Myocyte (in vitro differentiated cells): ENCODE data around the gene S1PR1. TPM values are rescaled to one million over a fixed set of nuclear protein-coding genes. Genes with fewer than 3 reads are reported as not detected.
"Not testable (repeated sequence)": the region's sequence is repeated elsewhere in the genome, so short reads cannot be mapped to it uniquely, and the experiment has no call there.

Experiments used
- DNase-seq: peaks from one replicate; pipeline ENCODE4 v3.0.0-alpha.2; 2012; ENCODE audit warnings: low read depth
- total RNA-seq: library from RNA; depleted of rRNA; stranded (reverse); fragments of >200 nt; gene quantifications from 2 replicates; pipeline ENCODE4 v1.2.3, GENCODE V29; 2014

The S1PR1 gene
- total RNA-seq, 1 donor from 2014 or later, result 2.5 TPM

GRCh38 chr1:101219924-101220870 lies 16.6 kb upstream of the S1PR1 start:
- no peak for DNase-seq

DNA sequence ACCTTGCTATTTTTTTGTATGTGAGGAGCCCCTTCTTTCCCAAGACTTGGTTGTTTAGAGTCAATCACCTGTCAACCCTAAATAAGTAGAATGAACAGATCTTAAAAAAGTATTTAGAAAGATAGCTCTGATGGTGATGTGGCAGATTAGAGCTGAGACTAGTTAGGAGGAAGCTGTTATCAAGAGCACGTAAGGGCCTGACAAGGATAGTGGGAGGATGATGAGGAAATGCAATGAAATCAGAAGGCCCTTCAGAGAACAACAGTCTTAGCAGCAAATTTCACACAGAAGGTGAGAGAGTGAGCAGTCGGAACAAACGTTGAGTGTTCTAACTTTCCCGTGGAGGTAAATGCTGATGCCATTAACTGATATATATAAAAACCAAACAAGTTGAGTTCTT lies 15.9 kb upstream of the S1PR1 start:
- no peak for DNase-seq

GRCh38 chr1:101221945-101222429 lies 14.8 kb upstream of the S1PR1 start:
- DNase-seq, result no peak

DNA sequence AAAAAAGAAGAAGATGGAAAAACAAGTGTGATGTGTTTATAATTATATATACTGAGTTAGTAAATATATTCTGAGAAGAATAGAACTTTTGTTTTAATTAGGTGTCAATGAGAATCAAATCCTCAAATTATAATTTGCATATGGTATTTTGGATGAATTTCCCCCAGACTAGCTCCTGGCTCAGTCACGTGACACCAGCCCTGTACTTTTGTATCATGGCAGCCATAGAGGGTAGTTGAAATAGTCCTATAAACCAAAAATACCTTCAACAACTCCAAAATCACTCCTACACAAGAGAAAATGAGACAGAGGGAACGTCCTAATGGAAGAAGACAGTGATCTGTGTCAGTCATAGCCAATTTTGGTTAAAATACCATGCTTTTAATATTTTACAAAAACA lies 9.0 kb upstream of the S1PR1 start:
- no peak for DNase-seq

GRCh38 chr1:101228424-101229134 lies 8.2 kb upstream of the S1PR1 start:
- DNase-seq, result no peak

- not testable (repeated sequence) for DNase-seq
These were observed 4.6 kb upstream of the S1PR1 start for GRCh38 chr1:101232182-101232581.

DNA sequence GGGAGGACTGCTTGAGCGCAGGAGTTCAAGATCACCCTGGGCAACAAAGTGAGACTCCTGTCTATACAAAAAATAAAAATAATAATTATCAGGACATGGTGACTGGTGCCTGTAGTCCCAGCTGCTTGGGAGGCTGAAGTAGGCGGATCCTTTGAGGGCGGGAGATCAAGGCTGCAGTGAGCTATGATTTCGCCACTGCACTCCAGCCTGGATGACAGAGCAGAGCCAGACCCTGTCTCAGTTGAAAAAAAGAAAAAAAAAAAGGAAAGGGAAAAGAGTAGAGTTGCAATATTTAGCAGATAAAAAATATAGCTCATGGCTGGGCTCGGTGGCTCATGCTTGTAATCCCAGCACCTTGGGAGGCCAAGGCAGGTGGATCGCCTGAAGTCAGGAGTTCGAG lies 3.3 kb upstream of the S1PR1 start:
- no peak for DNase-seq

- no peak for DNase-seq
These were observed 1.6 kb upstream of the S1PR1 start for GRCh38 chr1:101235216-101235695.

- DNase-seq, result peak; percentile 53
These were observed 913 bp upstream of the S1PR1 start for GRCh38 chr1:101235696-101236515.

DNA sequence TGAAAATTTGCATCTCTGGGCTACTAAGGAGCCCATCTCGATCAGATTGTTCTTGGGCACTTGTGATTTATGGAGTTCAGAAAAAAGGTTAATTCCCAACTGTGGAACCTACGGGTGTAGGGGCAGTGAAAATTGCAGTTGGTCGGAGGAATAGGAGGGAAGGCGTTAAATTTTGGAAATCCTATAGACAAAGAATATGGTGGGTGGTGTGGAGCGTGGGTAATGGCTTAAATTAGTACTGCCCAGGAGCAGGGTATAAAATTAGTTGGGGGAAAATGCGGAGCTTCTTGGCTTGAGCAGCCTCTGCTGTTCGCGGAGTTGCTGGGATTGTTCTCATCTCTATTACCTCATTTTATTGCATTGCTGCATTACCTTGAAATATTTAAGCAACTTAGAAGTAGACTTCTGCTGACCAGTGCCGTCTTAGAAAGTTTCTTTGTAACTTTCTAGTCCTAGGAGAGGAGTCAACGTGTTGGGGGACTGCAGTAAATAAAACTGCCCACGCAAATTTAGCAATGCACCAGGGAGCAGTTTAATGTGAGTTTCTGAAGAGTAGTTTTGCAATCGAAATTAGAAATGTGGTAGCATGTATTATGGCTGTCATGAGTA lies 514 bp downstream of the S1PR1 start:
- DNase-seq, result no peak

DNA sequence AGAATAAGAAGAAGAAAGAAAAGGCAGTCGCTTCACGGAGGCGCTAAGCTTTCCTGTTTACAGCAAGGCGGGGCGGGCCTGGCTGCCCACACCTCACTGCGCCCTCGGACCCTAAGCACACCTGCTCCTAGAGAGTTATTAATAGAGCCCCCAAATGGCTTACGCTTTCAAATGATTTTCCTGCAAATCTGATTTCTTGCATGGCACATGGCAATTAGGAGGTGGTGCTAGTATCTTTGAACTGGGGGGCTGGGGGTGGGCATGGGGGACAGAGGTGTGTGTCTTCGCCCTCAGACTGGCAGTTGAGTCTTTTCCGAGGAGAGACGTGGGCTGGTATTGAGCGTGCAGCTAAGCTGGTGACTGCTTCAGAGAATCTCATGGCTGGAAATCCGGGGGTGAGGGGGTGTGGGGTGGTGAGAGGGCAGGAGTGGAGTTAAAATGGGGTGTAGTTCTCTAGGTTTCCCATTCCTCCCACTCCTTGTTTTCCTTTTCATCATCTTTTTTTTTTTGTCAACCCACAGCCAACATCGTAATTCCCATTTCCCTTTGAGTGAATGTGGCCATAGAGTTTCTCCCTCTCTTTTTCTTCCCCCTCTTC lies 1.3 kb downstream of the S1PR1 start:
- DNase-seq, result no peak

GRCh38 chr1:101238681-101239094 lies 1.9 kb downstream of the S1PR1 start:
- DNase-seq, result peak; percentile 93

DNA sequence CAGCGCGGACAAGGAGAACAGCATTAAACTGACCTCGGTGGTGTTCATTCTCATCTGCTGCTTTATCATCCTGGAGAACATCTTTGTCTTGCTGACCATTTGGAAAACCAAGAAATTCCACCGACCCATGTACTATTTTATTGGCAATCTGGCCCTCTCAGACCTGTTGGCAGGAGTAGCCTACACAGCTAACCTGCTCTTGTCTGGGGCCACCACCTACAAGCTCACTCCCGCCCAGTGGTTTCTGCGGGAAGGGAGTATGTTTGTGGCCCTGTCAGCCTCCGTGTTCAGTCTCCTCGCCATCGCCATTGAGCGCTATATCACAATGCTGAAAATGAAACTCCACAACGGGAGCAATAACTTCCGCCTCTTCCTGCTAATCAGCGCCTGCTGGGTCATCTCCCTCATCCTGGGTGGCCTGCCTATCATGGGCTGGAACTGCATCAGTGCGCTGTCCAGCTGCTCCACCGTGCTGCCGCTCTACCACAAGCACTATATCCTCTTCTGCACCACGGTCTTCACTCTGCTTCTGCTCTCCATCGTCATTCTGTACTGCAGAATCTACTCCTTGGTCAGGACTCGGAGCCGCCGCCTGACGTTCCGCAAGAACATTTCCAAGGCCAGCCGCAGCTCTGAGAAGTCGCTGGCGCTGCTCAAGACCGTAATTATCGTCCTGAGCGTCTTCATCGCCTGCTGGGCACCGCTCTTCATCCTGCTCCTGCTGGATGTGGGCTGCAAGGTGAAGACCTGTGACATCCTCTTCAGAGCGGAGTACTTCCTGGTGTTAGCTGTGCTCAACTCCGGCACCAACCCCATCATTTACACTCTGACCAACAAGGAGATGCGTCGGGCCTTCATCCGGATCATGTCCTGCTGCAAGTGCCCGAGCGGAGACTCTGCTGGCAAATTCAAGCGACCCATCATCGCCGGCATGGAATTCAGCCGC lies 2.5 kb downstream of the S1PR1 start:
- no peak for DNase-seq

GRCh38 chr1:101240041-101240430 lies 3.2 kb downstream of the S1PR1 start:
- DNase-seq, result no peak

GRCh38 chr1:101241485-101242225 lies 4.8 kb downstream of the S1PR1 start:
- no peak for DNase-seq

- no peak for DNase-seq
These were observed 5.7 kb downstream of the S1PR1 start for GRCh38 chr1:101242324-101243050.

- DNase-seq, result no peak
These were observed 6.9 kb downstream of the S1PR1 start for GRCh38 chr1:101243751-101244150.

DNA sequence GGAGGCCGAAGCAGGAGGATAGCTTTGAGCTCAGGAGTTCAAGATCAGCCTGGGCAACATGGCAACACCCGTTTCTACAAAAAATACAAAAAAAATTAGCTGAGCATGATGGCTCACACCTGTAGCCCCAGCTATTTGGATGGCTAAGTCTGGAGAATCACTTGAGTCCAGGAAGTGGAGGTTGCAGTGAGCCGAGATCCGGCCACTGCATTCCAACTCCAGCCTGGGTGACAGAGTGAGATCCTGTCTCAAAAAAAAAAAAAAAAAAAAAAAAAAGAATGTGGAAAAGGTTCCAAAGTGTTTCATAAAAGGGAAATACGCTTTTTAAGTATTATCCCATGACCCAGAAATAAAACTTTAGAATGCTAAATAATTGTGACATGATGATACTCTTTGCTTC lies 8.0 kb downstream of the S1PR1 start:
- no peak for DNase-seq
